Neural cell (in vitro differentiated cells): Measurements from ENCODE around the gene CAMK2G. TPM values are rescaled to one million over a fixed set of nuclear protein-coding genes. Genes with fewer than 3 reads are reported as not detected.

Experiments
- H2AFZ ChIP-seq: fragments of 200-600, 300-800 bp; sonication (generic), shearing (Covaris generic); 2 replicates; pipeline ENCODE4 v1.6.0; 2014; ENCODE audit warnings: low read depth, mild to moderate bottlenecking, antibody characterized with exemption, low read length, moderate library complexity
- H3F3A ChIP-seq: fragments of 200-600 bp; shearing (Covaris generic); 2 replicates; pipeline ENCODE4 v1.6.1; 2016; ENCODE audit warnings: mild to moderate bottlenecking, moderate library complexity, mixed read lengths, antibody characterized with exemption, low read length; ENCODE audit not compliant: insufficient read depth, poor library complexity, severe bottlenecking
- H3K27ac ChIP-seq: fragments of 200-600, 300-800 bp; sonication (generic), shearing (Covaris generic); 2 replicates; pipeline ENCODE4 v1.5.1; 2014; ENCODE audit warnings: mild to moderate bottlenecking, low read length, moderate library complexity
- H3K27me3 ChIP-seq: fragments of 300-800, 200-600 bp; sonication (generic), shearing (Covaris generic); 2 replicates; pipeline ENCODE4 v1.6.0; 2014; ENCODE audit warnings: mild to moderate bottlenecking, low read depth, low read length, moderate library complexity; ENCODE audit not compliant: insufficient read depth
- H3K36me3 ChIP-seq: fragments of 300-800, 200-600 bp; sonication (generic), shearing (Covaris generic); 2 replicates; pipeline ENCODE4 v1.5.1; 2014; ENCODE audit warnings: mild to moderate bottlenecking, antibody characterized with exemption, low read length, moderate library complexity; ENCODE audit not compliant: insufficient read depth
- H3K4me2 ChIP-seq: fragments of 300-800, 200-600 bp; sonication (generic), shearing (Covaris generic); 2 replicates; pipeline ENCODE4 v1.6.0; 2014; ENCODE audit warnings: mild to moderate bottlenecking, low read length
- H3K4me3 ChIP-seq: fragments of 300-800, 200-600 bp; sonication (generic), shearing (Covaris generic); 2 replicates; pipeline ENCODE4 v1.5.1; 2014; ENCODE audit warnings: mild to moderate bottlenecking, low read length, moderate library complexity
- H3K79me2 ChIP-seq: fragments of 200-600 bp; shearing (Covaris generic); replicated peaks from 2 replicates; pipeline ENCODE4 v1.6.0; 2014; ENCODE audit warnings: mild to moderate bottlenecking, low read length, moderate library complexity; ENCODE audit not compliant: insufficient read depth
- H3K9ac ChIP-seq: fragments of 300-800, 200-600 bp; sonication (generic), shearing (Covaris generic); 2 replicates; pipeline ENCODE4 v1.6.1; 2016; ENCODE audit warnings: mild to moderate bottlenecking, low read length, mixed read lengths
- H3K9me2 ChIP-seq: fragments of 200-600 bp; shearing (Covaris generic); 2 replicates; pipeline ENCODE4 v1.6.1; 2016; ENCODE audit warnings: mild to moderate bottlenecking, low read length, mixed read lengths; ENCODE audit not compliant: insufficient read depth
- H3K9me3 ChIP-seq: fragments of 200-600, 300-800 bp; sonication (generic), shearing (Covaris generic); 2 replicates; pipeline ENCODE4 v1.6.1; 2016; ENCODE audit warnings: mild to moderate bottlenecking, mixed run types, low read length, moderate library complexity, mixed read lengths
- H4K20me1 ChIP-seq: fragments of 200-600 bp; shearing (Covaris generic); 2 replicates; pipeline ENCODE4 v1.6.1; 2016; ENCODE audit warnings: mild to moderate bottlenecking, mixed run types; ENCODE audit not compliant: insufficient read depth
- CTCF ChIP-seq: fragments of 450-650 bp; IDR thresholded peaks from 2 replicates; pipeline ENCODE4 v1.5.1; 2014; ENCODE audit warnings: antibody characterized with exemption, mild to moderate bottlenecking, moderate library complexity; ENCODE audit not compliant: poor library complexity, severe bottlenecking
- EP300 ChIP-seq: fragments of 450-650 bp; conservative IDR thresholded peaks from 2 replicates; pipeline ENCODE4 v1.6.1; 2014; ENCODE audit warnings: antibody characterized with exemption, mild to moderate bottlenecking, moderate library complexity; ENCODE audit not compliant: poor library complexity, severe bottlenecking
- EZH2 ChIP-seq: fragments of 200-600, 300-800 bp; shearing (Covaris generic), sonication (generic); IDR thresholded peaks from 2 replicates; pipeline ENCODE4 v1.6.1; 2014; ENCODE audit warnings: antibody characterized with exemption, low read length, borderline replicate concordance, mild to moderate bottlenecking; ENCODE audit not compliant: insufficient read depth, poor library complexity, severe bottlenecking
- MXI1 ChIP-seq: fragments of 450-650 bp; conservative IDR thresholded peaks from 2 replicates; pipeline ENCODE4 v1.6.1; 2014; ENCODE audit warnings: antibody characterized with exemption, mild to moderate bottlenecking; ENCODE audit not compliant: poor library complexity, severe bottlenecking
- POLR2AphosphoS5 ChIP-seq: IDR thresholded peaks from 2 replicates; pipeline ENCODE4 v1.6.1; 2012
- RAD21 ChIP-seq: fragments of 450-650 bp; conservative IDR thresholded peaks from 2 replicates; pipeline ENCODE4 v1.6.1; 2014; ENCODE audit warnings: antibody characterized with exemption, mild to moderate bottlenecking, moderate library complexity
- REST ChIP-seq: IDR thresholded peaks from 2 replicates; pipeline ENCODE4 v1.6.1; 2012; ENCODE audit warnings: borderline replicate concordance
- SMC3 ChIP-seq: fragments of 450-650 bp; conservative IDR thresholded peaks from 2 replicates; pipeline ENCODE4 v1.6.1; 2014; ENCODE audit warnings: antibody characterized with exemption, mild to moderate bottlenecking, moderate library complexity; ENCODE audit not compliant: poor library complexity
- TAF1 ChIP-seq: IDR thresholded peaks from 2 replicates; pipeline ENCODE4 v1.6.1; 2012; ENCODE audit warnings: low read depth
- polyA plus RNA-seq: library from polyadenylated mRNA; depleted of rRNA; stranded (reverse); fragments of >200 nt; gene quantifications from 2 replicates; pipeline ENCODE4 v1.2.3, GENCODE V29; 2014

CAMK2G gene
- polyA plus RNA-seq, 1 donor from 2014 or later: 55.4 TPM

- H2AFZ ChIP-seq: no peak overlapping the region
- H3K36me3 ChIP-seq: peaks cover 14% of the 10 kb centered on the region
- H3K4me3 ChIP-seq: no peak overlapping the region
- H3F3A ChIP-seq: no peaks in the 10 kb centered on the region
- TF ChIP-seq POLR2AphosphoS5: peak; percentile 11
- TF ChIP-seq EP300: no peak
- no peak for TF ChIP-seq EZH2
- H3K27me3 ChIP-seq: no peaks in the 10 kb centered on the region
- no peak overlapping the region for H3K4me2 ChIP-seq
- H4K20me1 ChIP-seq: no peaks in the 10 kb centered on the region
- no peaks in the 10 kb centered on the region for H3K9me3 ChIP-seq
- H3K9ac ChIP-seq: no peak overlapping the region
- H3K27ac ChIP-seq: no peak overlapping the region
- no peaks in the 10 kb centered on the region for H3K79me2 ChIP-seq
- no peaks in the 10 kb centered on the region for H3K9me2 ChIP-seq
Measured at GRCh38 chr10:73799899-73800559, 74.3 kb downstream of the CAMK2G start.

GRCh38 chr10:73798927-73799560 is 75.3 kb downstream of the CAMK2G start:
- no peaks in the 10 kb centered on the region for H4K20me1 ChIP-seq
- no peak overlapping the region for H3K4me2 ChIP-seq
- no peak overlapping the region for H3K9ac ChIP-seq
- H3K36me3 ChIP-seq: peaks cover 14% of the 10 kb centered on the region
- H3K27me3 ChIP-seq: no peaks in the 10 kb centered on the region
- H3F3A ChIP-seq: no peaks in the 10 kb centered on the region
- no peaks in the 10 kb centered on the region for H3K9me3 ChIP-seq
- H3K27ac ChIP-seq: no peak overlapping the region
- no peaks in the 10 kb centered on the region for H3K79me2 ChIP-seq
- no peak overlapping the region for H3K4me3 ChIP-seq
- no peak for TF ChIP-seq EZH2
- no peak for TF ChIP-seq EP300
- no peak for TF ChIP-seq REST
- TF ChIP-seq TAF1: no peak
- no peak for TF ChIP-seq RAD21
- no peak for TF ChIP-seq CTCF
- no peak for TF ChIP-seq MXI1
- no peak for TF ChIP-seq POLR2AphosphoS5
- no peak for TF ChIP-seq SMC3
- no peak overlapping the region for H2AFZ ChIP-seq
- no peaks in the 10 kb centered on the region for H3K9me2 ChIP-seq
